CD4-positive, alpha-beta T cell treated with Interleukin-4 for 1 hour (primary cell): ENCODE data around the gene DIP2C.
"Not testable (repeated sequence)": the region's sequence is repeated elsewhere in the genome, so short reads cannot be mapped to it uniquely, and the experiment has no call there.

ENCODE experiments used
- DNase-seq, 2 donors: peaks; one replicate each; pipeline ENCODE4 v3.0.0-alpha.2; 2020 to 2022

The DIP2C gene, protein sequence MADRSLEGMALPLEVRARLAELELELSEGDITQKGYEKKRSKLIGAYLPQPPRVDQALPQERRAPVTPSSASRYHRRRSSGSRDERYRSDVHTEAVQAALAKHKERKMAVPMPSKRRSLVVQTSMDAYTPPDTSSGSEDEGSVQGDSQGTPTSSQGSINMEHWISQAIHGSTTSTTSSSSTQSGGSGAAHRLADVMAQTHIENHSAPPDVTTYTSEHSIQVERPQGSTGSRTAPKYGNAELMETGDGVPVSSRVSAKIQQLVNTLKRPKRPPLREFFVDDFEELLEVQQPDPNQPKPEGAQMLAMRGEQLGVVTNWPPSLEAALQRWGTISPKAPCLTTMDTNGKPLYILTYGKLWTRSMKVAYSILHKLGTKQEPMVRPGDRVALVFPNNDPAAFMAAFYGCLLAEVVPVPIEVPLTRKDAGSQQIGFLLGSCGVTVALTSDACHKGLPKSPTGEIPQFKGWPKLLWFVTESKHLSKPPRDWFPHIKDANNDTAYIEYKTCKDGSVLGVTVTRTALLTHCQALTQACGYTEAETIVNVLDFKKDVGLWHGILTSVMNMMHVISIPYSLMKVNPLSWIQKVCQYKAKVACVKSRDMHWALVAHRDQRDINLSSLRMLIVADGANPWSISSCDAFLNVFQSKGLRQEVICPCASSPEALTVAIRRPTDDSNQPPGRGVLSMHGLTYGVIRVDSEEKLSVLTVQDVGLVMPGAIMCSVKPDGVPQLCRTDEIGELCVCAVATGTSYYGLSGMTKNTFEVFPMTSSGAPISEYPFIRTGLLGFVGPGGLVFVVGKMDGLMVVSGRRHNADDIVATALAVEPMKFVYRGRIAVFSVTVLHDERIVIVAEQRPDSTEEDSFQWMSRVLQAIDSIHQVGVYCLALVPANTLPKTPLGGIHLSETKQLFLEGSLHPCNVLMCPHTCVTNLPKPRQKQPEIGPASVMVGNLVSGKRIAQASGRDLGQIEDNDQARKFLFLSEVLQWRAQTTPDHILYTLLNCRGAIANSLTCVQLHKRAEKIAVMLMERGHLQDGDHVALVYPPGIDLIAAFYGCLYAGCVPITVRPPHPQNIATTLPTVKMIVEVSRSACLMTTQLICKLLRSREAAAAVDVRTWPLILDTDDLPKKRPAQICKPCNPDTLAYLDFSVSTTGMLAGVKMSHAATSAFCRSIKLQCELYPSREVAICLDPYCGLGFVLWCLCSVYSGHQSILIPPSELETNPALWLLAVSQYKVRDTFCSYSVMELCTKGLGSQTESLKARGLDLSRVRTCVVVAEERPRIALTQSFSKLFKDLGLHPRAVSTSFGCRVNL (N-terminal part only)

DNA sequence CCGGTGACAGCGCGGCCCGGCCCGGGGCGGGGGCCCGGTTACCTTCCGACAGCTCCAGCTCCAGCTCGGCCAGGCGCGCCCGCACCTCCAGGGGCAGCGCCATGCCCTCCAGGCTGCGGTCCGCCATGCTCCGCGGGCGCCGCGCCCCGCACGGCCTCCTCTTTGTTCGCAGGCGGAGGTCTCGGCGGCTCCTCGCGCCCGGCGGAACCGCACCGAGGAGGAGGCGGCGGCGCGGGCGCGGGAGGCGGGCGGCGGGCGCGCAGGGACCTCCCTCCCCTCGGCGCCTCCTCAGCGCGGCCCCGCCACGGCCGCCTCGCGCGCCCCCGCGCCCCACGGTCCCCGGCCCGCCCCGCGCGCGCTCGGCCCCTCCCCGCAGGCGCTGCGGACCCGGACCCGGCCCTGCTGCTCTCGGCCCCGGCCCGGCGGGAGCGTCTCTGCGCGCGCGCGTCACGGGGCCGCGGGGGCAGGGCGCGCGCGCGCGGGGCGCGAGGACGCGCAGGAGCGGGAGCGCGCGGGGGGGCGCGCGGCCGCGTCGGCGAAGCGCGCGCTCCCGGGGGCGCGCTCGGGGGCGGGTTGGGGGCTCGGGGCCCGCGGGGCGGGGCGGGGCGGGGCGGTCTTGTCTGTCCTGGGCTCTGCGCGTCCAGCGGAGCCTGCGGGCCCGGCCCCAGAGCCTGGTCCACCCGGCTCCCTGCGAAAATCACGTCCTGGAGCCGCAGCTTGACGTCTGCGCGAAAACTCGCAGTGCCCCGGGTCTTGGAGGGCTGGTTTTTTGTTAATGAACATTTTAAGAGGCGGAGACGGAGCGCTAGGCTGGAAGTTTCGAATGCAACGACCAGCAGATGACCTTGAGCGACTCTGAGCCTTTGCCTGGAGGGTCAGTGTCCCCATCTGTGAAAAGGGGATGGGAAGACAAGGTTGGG is at the start of gene DIP2C:
Gene DIP2C (minus strand): TSS at position 217 of the 920 bp plus-strand sequence. CDS start 90 bp downstream, at position 127.
- no peak for DNase-seq

DNA sequence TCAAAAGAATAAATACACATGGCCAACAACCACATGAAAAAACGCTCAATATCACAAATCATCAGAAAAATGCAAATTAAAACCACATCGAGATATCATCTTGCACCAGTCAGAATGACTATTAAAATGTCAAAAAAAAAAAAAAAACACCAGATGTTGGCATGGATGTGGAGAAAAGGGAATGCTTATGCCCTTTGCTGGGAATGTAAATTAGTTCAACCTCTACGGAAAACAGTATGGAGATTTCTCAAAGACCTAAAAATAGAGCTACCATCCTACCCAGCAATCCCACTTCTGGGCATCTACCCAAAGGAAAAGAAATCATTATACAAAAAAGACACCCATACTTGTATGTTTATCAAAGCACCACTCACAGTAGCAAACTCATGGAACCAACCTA is 45.0 kb upstream of the DIP2C start:
- DNase-seq, result no peak

DNA sequence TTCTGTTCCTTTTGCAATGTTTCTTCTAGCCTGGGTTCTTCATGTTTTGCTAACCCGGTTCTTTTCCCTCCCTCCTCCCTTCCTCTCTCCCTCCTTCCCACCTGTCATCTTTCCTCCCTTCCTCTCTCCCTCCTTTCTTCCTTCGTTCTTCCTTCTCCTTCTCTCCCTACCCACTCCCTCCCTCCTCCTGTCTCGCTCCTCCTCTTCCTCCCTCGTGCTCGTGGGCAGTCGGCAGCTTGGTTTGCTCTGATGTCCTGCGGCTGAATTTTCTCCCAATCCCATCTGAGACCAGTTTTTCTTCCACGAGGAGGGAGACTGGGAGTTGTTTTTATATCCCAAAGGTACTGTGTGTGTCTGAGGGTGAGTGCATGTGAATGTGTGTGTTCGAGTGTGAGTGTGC is 43.6 kb upstream of the DIP2C start:
- no peak for DNase-seq

DNA sequence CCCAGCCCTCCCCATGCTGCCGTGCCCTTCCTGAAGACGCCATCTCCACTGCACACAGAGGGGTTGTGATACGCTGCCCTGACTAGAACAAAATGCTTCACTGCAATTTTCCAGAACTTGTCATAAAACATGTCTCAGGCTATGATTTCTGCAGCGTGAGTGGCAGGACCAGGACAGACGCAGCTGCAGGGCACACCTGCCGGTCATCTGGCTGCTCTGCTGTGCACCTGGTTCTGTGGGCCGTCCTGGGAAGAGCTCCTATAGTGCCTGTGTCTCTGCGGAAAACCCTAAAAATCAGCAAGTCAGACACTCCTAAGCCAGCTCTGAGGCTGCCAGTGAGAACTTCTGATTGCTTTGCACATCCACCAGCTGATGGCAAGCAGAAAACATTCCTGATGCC is 39.7 kb upstream of the DIP2C start:
- DNase-seq, result no peak

DNA sequence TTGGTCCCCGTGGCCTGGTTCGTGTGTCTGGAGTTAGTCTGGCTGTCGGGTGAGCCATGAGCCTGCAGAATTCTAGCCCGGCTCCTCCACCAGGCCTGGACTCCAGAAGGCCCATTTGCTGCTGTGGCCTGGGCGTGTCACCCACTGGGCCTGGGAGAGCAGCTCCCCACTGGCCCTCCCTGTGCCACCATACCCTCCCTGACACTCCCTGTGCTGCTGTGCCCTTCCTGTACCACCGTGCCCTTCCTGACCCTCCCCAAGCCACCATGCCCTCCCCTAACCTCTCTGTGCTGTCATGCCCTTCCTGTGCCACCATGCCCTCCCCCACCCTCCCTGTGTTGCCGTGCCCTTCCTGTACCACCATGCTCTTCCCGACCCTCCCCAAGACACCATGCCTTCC is 39.1 kb upstream of the DIP2C start:
- DNase-seq, result no peak

DNA sequence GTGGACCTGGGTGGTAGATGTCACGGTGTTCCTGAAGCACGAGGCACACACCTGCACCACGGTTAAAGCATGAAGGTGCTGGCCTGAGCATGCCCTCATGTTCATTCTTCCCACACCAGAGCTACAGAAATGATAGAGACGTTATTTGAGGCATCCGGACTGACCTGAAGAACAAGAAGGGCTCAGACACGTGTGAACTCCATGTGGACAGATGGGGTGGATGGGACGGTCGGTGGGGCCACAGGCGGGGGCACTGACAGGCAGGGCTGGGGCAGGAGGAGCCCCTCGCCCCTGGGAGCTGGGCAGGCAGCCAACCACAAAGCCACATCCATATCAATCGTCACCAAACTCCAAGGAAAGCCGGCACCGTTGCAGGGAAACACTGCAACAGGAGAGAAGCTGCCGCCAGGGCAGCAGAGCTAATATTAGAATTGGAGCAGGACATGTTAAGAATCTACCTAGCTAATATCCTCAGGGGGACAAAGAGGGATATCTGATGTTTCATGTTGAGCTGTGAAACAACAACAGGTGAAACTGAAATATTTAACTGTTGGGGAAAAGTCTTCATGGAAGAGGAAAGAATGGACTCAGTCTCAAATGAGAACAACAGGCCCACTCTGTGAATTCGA is 37.8 kb upstream of the DIP2C start:
- no peak for DNase-seq

DNA sequence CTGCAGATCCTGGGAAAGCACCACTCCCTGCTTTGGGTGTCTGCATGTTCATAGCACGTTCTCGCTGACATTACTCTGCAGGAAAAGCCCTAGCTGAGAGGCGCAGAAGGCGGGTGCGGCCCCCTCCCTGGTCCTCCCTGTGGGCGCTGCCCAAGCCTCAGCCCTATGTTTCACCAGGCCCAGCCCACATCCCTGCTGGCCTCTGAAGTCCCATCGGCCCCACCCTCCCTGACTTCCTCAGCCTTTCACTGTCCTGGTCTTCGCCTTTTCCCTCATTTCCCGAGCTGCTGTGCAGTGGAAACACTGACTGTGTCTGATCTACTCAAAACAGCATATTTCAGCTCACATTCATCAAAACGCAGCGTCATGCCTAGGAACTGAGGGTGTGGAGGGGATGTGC is 36.3 kb upstream of the DIP2C start:
- no peak for DNase-seq

DNA sequence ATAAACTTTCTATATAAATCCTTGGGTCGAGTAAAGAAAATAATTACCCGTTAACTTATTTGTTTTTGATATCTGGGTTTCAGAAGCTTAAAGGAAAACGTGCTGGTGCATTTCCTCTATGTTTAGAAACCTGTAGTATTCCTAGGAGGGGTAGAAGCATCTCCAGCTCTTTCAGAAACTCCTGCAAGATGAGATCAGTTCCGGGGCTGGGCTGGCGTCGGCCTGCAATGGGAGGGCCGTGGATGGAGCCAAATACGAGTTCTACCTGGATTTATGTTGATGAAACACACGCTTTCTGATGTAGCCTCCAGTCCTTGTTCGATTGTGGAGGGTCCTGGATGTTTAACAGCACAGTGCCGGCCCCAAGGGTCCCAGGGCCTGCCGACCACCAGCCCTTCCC is 35.8 kb upstream of the DIP2C start:
- no peak for DNase-seq

DNA sequence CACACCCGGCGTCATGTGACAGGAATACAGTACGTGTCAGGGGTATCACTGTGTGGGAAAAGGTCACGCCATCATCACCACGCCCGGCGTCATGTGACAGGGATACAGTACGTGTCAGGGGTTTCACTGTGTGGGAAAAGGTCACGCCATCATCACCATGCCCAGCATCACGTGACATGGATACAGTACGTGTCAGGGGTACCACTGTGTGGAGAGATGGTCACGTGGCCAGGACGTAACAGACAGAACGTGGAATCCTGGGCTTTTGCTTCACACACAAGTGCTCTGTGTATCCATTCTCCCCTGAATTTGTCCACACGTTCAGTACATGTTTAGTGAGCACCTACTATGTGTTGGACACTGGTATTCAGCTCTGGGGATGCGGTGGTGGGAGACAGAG is 34.5 kb upstream of the DIP2C start:
- no peak for DNase-seq

DNA sequence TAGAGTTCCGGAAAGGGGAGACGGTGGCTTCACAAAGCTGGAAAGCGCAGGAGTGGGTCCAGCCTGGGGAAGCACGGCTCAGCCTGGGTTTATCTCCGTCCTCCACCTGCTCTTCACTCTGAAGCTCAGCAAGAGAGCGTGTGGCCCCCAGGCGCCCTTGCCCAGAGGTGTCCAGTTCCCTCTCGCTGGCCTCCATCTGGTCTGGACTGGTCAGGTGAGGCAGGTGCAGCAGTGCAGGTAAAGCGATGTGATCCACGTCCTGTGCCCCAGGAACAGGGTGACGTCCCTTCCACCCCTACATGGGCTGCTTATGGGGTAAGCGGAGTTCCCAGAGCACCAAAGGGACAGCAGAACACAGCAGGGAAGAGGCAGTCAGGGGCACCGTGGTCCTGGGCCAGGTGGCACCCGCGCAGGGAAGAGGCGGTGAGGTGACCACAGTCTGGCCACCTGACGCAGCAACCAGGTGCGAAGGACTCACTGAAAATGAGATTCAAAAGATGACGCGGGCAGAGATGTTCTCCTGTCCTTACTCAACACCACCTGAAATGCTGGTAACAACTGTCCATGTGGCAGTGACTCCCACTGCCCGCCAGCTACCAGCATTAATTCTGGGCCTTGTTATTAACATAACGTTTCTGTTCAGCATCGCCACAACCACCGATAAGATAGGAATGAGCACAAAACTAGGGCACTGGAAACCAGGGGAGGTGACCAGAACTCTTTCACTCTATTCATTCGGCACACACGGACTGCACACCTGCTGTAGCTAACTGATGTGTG is 33.0 kb upstream of the DIP2C start:
- no peak for DNase-seq

DNA sequence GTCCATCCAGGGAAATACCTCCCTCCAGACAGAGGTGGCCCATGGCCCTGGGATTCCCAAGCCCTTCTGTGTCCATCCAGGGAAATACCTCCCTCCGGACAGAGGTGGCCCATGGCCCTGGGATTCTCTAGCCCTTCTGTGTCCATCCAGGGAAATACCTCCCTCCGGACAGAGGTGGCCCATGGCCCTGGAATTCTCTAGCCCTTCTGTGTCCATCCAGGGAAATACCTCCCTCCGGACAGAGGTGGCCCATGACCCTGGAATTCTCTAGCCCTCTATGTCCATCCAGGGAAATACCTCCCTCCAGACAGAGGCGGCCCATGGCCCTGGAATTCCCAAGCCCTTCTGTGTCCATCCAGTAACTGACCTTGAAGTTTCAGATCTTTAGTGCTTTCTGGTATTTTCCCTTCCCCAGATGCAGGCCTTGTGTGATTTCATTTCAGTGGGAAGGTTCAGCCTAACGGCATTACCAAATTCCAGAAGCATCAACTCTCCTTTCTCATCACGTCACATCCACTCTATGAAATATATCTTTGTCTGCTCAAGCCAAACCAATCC is 28.8 kb upstream of the DIP2C start:
- no peak for DNase-seq

DNA sequence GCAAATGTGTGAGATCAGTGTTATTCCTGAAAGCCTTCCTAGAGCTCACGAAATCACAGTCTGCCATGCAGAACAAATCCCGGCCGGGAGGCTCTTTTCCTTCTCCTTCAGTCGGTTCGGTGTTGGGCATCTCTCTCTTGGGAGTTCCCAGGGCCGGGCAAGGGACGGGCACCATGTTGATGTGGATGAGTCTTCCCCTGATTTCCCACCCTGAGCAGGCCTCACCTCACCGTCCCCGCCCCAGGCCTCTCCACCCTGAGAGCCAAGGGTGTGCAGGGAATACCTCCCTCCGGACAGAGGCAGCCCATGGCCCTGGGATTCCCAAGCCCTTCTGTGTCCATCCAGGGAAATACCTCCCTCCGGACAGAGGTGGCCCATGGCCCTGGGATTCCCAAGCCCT is 28.0 kb upstream of the DIP2C start:
- DNase-seq, result no peak

DNA sequence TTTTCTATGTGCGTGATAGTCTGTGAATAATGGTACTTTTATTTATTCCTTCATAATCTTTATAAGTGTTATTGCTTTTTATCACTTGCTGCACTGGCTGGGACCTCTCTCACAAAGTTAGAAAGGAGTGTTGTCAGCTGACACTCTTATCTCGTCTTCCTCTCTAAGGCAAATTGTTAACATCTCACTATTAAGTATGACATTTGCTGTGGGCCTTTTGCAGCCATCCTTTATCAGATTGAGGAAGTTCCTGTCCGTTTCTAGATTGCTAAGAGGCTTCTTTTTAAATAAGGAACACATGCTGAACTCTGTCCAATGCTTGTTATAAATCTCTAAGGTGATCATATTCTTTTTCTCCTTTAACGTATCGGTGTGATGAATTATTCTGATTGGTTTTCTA is 27.4 kb upstream of the DIP2C start:
- no peak for DNase-seq

DNA sequence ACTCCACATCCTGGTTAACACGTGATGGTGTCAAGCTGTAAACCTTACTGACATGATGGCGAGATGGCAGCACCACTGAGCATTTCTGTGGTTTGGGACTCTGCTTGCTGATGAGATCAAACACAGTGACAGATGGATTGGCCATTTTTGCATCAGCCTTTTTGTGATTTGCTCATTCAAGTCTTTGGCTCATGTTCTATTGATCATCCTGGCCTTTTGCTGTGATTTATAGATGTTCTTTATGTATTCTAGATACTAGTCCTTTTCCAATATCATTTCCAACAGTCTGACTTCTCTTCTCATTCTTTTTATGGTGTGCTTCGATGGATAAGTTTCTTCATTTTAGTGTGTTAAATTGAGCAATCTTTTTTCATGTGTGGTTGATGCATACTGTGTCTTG is 24.7 kb upstream of the DIP2C start:
- no peak for DNase-seq

DNA sequence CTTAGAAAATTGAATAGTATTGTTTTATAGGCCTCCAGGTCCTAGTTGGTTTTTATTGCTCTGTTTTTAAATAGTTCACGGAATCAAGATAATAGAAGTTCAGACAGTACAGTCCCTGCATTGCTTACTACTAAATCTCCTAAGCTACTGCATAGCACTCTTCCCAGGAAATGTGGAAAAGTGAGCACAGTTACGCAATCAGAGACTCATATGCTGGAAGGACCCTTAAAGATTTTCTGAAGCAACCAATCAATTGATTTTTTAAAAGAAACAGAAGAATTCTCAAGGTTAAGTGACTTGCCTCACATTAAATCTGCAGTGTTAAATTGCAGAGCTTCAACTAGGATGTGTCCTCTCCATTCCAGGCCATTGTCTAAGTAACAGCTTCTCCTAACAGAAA is 23.1 kb upstream of the DIP2C start:
- no peak for DNase-seq

DNA sequence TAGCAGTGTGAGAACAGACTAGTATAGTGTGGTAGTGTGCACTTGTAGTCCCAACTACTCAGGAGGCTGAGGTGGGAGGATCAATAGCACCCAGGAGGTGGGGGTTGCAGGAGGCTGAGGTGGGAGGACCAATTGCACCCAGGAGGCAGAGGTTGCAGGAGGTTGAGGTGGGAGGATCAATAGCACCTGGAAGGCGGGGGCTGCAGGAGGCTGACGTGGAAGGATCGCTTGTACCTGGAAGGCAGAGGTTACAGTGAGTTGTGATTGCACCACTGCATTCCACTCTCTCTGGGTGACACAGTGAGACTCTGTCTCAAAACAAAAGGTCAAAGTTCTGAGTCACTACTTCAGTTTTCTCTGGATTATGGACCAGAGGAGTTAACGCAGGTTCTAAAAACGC is 22.6 kb upstream of the DIP2C start:
- DNase-seq, result no peak

DNA sequence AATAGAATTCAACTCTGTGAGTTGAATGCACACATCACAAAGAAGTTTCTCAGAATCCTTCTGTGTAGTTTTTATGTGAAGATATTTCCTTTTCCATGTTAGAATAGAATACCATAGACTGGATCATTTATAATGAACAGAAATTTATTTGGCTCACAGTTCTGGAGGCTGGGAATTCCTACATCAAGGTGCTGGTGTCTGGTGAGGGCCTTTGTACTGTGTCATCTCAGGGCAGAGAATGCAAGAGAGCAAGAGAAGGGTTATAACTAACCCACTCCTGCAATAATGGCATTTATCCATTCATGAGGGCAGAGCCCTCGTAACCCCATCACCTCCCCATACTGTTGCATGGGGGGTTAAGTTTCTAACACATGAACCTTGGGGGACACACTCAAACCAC is 18.4 kb upstream of the DIP2C start:
- DNase-seq, result no peak

DNA sequence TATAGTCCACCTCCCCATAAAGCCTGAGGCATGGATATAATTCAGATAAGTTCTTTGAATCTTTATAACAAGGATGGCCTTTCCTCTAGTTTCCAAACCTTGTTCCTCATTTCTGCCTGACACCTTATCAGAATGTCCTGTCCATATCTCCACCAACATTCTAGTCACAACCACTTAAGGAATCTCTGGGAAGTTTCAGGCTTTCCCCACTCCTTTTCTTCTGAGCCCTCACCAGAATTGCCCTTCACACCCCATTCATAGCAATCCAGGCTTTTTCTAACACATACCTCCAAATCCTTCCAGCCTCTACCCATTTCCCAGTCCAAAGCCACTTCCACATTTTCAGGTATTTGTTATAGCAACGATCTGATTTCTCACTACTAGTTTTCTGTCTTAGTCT is 18.0 kb upstream of the DIP2C start:
- no peak for DNase-seq

DNA sequence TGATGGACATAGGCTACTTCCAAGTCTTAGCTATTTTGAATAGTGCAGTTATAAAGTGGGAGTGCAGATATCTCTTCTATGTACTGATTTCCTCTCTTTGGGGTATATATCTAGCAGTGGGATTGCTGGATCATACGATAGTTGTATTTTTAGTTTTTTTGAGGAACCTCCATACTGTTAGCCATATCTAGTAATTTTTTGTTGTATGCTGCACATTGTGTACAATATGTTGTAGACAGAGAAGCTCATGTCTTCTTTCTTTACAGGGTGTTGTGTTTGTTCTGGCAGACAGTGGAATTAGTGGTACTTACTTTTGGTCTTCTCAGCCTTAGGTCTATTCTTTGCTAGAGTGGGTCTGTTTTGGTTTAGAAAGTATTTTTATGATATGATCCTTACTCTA is 13.7 kb upstream of the DIP2C start:
- DNase-seq, result no peak

DNA sequence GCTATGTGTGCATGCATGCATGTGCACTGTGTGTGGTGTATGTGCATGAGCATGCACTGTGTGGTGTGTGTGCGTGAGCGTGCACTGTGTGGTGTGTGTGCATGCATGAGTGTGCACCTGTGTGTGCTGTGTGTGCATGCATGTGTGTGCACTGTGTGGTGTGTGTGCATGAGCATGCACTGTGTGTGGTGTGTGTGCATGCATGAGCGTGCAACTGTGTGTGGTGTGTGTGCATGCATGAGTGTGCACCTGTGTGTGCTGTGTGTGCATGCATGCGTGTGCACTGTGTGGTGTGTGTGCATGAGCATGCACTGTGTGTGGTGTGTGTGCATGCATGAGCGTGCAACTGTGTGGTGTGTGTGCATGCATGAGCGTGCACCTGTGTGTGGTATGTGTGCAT is 10.7 kb upstream of the DIP2C start:
- DNase-seq, result not testable (repeated sequence)
